SHP77 treated with DMSO at 0.1 percent for 48 hours (cell line): ENCODE data around the gene MYCL.
"Not testable (repeated sequence)": the region's sequence is repeated elsewhere in the genome, so short reads cannot be mapped to it uniquely, and the experiment has no call there.

ENCODE experiments used
- DNase-seq: peaks from one replicate; lab custom pipeline; 2025; lab: John Stamatoyannopoulos, UW

MYCL gene

GRCh38 chr1:39890273-39890672 lies 11.4 kb downstream of the MYCL start:
- DNase-seq, result no peak

GRCh38 chr1:39886757-39887231 lies 14.9 kb downstream of the MYCL start:
- DNase-seq, result no peak

- no peak for DNase-seq
Measured at GRCh38 chr1:39885516-39885915, 16.2 kb downstream of the MYCL start.

- no peak for DNase-seq
Measured at GRCh38 chr1:39882152-39882551, 19.6 kb downstream of the MYCL start.

- no peak for DNase-seq
Measured at GRCh38 chr1:39877980-39878956, 23.4 kb downstream of the MYCL start.

- DNase-seq, result no peak
Measured at GRCh38 chr1:39877231-39877778, 24.4 kb downstream of the MYCL start.

- DNase-seq, result no peak
Measured at GRCh38 chr1:39876144-39876543, 25.6 kb downstream of the MYCL start.

- DNase-seq, result no peak
Measured at GRCh38 chr1:39872698-39873097, 29.0 kb downstream of the MYCL start.

GRCh38 chr1:39871796-39872195 lies 29.9 kb downstream of the MYCL start:
- no peak for DNase-seq

GRCh38 chr1:39871043-39871442 lies 30.7 kb downstream of the MYCL start:
- not testable (repeated sequence) for DNase-seq

- not testable (repeated sequence) for DNase-seq
Measured at GRCh38 chr1:39869538-39870112, 32.1 kb downstream of the MYCL start.

GRCh38 chr1:39866767-39867166 lies 35.0 kb downstream of the MYCL start:
- DNase-seq, result no peak

- DNase-seq, result no peak
Measured at GRCh38 chr1:39865762-39866161, 36.0 kb downstream of the MYCL start.

GRCh38 chr1:39863177-39863576 lies 38.5 kb downstream of the MYCL start:
- no peak for DNase-seq

GRCh38 chr1:39861003-39861402 lies 40.7 kb downstream of the MYCL start:
- DNase-seq, result no peak

- no peak for DNase-seq
Measured at GRCh38 chr1:39859859-39860812, 41.6 kb downstream of the MYCL start.

- no peak for DNase-seq
Measured at GRCh38 chr1:39858315-39858714, 43.4 kb downstream of the MYCL start.

GRCh38 chr1:39857126-39857878 lies 44.4 kb downstream of the MYCL start:
- no peak for DNase-seq

GRCh38 chr1:39854738-39855137 lies 47.0 kb downstream of the MYCL start:
- DNase-seq, result no peak

GRCh38 chr1:39854314-39854713 lies 47.4 kb downstream of the MYCL start:
- DNase-seq, result no peak

GRCh38 chr1:39852876-39853275 lies 48.8 kb downstream of the MYCL start:
- DNase-seq, result no peak
